Endometrium (tissue), 2 donors: ENCODE measurements around the gene SLC6A8.
"Not testable (repeated sequence)": the region's sequence is repeated elsewhere in the genome, so short reads cannot be mapped to it uniquely, and the experiment has no call there.

Experiments
- FAIRE-seq: peaks from 2 replicates; lab custom pipeline; 2012; peaks lifted over from hg19 to GRCh38; lab: Jason Lieb, UNC
- donor health status: control.
- donor health status: control.

SLC6A8 gene

DNA sequence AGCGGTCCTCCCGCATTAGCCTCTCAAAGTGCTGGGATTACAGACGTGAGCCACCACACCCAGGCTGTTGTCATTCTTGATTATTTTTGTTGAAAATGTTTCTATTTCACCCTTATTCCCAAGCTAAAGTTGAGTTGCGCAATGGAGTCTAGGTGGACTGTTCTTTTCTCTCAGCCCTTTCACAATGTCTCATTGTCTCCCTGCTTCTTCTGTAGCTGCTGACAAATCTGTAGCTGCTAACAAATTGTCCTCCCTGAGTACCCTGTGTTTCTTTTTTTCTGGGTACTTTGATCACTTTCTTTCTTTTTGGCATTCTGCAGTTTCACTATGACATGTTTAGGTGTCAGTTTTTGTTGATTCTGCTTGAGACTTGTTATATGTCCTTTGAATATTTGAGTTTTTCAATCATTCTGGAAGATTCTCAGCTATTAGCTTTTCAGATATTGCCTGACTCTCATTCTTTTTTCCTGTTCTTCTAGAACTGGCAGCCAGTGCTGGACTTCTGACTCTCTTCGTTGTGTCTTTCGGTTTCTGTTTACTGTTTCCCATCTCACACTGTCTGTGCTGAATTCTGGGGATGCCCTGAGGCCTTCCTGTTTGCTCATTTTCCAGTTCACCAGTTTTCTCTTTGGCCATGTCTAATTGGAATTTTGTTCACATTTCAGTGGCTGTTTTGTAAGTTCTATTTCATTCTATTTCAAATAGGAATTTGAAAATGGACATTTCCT is 43.6 kb downstream of the SLC6A8 start:
- FAIRE-seq, result no peak

DNA sequence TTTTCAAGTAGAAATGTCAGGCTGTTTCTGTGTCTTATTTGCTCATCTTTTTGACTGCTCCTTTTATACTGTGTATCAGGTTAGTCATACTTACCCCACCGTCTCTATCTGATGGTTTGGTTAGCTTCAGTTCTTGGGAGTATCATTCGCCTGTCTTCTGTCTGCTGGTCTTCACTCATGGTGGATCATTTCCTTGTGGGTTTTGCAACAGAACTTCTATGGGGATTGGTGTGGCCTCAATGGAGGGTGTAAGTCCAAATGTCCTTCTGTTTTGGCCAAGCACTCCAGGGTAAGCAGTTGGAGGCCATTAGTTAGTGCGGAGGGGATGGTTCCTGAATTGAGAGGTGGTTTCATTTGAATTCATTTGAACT is 44.1 kb downstream of the SLC6A8 start:
- FAIRE-seq, result no peak

DNA sequence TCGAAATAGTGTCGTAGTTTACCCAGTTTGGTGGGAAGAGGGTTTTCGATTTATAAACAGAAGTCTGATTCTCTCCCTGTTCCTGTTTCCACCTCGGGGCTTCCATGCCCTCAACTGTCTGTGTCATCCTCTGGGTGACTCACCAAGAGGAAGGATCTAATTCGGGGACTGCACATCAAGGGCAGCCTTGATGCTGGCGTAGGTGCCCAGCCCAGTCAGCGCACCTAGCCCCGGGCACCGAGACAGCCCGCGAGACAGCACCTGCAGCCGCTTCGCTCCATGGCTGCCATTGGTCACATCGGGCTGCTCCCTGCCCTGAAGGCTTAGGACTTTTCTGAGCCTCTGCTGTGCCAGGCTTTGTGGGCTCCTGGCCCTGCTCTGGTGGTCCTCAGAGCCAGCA is 44.7 kb downstream of the SLC6A8 start:
- no peak for FAIRE-seq

DNA sequence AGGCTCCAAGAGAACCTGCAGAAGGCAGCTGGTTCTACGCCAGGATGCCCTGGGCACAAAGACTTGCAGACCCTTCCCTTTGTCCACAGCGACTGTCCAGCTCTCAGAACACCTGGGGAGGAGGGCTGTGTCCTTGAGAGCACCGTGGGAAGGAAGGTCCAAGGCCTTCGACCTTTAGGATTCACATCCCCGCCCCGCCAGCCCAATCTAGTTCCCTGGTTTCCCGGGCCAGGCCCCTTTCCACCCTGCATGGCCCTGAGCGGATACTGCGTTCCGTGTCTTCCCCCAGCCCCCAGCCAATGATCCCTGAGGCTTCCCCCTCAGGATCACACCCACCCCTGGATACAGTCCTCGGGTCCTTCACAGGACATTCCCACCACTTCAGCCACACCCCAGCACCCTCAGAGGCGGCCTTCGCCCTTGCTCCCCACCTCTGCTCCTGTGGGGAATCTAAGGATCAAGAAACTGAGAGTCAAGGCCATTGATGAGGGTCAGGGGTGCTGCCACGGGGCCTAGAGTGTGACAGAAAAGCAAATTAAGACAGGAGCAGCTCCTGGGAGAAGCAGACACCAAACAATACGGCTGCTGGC is 46.0 kb downstream of the SLC6A8 start:
- FAIRE-seq, result no peak

DNA sequence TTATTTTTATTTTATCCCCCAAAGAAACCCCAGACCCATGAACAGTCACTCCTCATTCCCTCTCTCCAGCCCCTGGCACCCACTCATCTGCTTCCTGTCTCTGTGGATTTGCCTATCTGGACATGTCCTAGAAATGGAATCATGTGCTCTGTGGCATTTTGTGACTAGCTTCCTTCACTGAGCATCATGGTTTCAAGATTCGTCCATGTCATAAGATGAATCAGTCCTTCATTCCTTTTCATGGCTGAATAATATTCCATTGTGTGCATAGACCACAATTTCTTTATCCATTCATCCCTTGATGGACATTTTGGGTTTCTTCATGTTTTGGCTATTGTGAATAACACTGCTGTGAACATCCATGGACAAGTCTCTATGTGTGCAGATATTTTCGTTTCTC is 47.1 kb downstream of the SLC6A8 start:
- no peak for FAIRE-seq

DNA sequence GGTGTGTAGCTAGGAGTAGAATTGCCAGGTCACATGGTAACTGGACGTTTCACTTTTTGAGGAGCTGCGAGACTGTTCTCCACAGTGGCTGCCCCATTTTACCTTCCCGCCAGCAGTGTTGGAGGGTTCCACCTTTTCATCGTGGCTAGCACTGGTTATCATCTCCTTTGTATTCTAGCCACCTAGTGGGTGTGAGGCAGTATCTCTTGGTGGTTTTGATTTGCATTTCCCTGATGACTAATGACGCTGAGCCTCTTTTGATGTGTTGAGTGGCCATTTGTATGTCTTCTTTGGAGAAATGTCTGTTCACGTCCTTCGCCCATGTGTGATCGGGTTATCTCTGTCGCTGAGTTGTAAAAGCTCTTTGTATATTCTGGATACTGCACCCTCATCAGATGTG is 47.5 kb downstream of the SLC6A8 start:
- no peak for FAIRE-seq

DNA sequence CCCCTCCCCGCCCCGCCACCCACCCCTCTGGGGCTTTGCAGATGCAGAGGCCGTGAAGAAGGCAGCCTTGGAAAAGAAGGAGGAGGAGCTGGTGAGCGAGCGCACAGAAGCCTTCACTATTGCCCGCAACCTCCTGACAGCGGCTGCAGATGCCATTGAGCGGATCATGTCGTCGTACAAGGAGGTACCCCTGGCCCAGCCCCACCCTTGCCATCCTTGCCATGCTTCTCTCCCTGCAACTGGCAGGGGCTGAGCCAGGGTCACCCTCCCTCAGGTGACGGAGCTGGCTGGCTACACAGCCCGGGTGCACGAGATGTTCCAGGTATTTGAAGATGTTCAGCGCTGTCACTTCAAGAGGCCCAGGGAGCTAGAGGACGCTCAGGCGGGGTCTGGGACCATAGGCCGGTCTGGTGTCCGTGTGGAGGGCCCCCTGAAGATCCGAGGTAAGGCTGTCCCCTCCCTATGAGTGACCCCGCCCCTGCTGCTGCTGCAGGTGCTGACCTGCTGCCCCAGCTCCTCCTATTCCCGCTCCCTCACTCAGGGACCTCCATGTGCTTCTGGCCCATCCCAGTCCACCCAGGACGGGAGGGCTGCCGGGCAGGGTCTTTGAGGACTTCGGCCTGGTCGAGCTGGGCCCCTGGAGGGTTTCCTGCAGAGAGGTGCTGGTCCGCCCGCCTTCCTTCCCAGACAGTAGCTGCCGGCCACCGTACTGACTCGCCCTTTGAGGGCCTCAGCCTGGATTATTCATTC is 48.5 kb downstream of the SLC6A8 start:
- no peak for FAIRE-seq

DNA sequence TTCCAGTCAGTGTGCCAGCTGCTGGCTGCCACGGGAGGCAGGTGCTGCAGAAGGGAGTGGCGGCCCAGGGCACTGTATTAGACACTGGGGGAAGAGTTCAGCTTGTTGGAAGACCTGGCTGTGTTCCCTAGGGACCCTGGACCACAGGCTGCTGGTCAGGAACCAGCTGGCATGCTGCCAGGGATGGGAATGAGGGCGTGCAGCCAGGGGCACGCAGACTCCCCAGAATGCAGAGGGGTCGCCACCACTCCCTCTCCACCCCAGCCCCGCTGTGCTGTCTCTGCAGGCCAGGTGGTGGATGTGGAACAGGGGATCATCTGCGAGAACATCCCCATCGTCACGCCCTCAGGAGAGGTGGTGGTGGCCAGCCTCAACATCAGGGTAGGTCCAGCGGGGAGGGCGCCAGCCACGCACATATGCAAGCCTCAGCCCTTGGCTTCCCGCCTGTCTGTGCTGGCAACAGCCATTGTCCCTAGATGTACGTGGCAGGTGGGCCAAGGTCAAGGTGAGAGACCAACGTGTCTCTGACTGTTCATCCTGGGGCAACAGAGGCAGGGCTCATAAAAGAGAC is 49.2 kb downstream of the SLC6A8 start:
- FAIRE-seq, result no peak

DNA sequence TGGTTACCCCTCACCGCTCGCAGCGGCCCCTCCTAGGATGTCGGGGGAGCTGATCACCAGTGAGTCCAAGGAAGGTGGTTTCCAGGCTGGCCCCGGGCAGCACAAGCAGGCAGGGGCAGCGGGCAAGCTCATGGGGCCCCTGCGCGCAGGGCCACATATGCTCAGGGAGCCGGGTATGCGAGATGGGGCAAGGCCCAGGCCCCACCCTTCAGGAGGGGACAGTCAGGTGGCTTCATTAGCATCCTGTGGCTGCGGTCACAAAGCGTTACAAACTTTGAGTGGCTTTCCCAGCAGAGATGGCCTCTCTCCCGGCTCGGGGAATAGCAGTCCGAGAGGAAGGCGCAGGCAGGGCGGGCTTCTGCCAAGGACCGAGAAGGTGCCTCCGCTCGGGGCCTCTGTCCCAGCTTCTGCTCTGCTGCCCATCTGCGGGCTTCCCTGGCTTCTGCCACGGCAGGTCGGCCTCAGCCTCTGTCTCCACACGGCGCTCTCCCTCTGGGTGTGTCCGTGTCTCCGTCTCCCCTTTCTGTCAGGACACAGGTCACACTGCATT is 50.4 kb downstream of the SLC6A8 start:
- no peak for FAIRE-seq

DNA sequence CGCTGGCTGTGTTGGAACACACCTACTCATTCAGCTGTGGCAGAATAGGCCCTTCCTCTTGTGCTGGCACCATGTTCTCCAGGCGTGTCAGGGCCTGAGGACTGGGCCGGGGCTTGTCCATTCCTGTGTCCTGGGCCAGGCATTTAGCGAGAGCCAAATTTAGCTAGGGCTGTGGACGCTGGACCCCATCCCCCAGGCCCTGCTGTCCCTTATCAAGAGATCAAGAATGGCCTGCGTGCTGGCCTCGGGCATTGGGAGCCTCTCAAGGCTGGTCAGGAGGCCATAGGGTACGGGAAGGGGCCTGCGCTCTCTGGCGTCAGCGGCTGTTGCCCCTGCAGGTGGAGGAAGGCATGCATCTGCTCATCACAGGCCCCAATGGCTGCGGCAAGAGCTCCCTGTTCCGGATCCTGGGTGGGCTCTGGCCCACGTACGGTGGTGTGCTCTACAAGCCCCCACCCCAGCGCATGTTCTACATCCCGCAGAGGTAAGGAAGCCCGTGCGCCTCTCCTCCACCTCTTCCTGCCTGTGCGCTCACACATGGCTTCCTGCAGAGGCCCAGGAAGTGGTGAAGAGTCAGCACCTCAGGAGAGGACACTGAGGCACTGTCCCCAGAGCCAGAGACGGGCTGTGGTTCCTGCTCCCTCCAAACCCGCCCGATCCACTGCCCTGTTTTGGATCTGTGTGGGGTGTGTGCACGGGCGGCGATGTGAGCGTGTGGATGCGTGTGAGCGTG is 52.2 kb downstream of the SLC6A8 start:
- no peak for FAIRE-seq

DNA sequence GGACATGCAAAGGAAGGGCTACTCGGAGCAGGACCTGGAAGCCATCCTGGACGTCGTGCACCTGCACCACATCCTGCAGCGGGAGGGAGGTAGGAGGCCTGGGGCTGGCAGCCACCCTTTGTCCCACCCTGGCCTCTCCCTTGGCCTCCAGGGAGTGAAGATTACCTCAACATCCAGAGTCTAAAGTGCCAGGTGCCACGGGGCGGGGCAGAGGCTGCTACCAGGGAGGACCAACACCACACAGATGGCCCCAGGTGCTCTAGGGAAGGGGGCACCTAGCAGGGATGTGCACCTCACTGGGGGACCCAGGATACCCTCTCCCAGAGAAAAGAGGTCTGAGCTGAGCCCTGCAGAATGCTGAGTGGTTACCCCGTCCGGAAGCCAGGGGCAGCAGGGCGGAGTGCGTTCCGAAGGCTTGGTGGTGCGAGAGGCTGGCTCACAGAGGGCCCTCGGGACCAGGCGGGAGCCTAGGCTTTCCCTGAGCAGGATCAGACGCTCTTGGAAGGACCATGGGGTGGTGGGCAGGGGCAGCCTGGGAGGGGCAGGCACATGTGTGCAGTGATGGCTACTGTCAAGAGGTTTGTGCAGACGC is 53.0 kb downstream of the SLC6A8 start:
- FAIRE-seq, result no peak

DNA sequence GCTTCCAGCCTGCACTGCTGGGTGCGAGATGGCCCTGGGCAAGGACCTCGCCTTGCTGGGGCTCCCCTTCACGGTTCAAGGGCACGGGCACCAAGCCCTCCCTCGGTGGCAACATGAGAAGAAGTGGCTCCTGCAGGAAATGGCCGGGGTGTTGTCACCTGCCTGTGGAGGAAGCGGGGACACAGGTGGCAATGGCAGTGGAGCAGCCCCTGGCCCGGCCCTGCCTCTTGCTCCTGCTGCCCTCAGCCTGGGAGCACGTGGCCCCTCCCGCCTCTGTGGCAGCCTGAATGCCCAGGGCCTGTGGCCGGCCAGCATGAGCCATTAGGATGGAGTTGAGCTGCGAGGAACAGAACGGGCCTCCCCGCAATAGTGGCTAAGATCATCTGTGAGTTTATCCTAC is 53.7 kb downstream of the SLC6A8 start:
- no peak for FAIRE-seq

DNA sequence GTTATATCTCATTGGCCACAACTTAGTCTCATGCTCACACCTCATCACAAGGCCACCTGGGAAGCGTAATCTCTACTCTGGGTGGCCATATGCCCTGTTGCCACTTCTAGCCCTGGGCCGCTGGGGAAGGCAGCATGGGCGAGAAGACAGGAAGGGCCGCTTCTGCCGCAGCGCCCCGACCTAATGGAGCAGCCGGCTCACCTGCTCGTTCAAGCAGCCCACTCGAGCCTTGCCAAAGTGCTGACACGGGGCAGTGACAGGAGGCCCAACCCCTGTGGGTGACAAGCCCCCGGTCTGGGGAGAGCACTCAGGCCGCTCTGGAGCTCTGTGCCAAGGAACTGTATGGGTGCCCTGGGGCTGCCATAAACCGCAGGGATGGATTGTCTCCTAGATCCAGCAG is 54.4 kb downstream of the SLC6A8 start:
- FAIRE-seq, result not testable (repeated sequence)

DNA sequence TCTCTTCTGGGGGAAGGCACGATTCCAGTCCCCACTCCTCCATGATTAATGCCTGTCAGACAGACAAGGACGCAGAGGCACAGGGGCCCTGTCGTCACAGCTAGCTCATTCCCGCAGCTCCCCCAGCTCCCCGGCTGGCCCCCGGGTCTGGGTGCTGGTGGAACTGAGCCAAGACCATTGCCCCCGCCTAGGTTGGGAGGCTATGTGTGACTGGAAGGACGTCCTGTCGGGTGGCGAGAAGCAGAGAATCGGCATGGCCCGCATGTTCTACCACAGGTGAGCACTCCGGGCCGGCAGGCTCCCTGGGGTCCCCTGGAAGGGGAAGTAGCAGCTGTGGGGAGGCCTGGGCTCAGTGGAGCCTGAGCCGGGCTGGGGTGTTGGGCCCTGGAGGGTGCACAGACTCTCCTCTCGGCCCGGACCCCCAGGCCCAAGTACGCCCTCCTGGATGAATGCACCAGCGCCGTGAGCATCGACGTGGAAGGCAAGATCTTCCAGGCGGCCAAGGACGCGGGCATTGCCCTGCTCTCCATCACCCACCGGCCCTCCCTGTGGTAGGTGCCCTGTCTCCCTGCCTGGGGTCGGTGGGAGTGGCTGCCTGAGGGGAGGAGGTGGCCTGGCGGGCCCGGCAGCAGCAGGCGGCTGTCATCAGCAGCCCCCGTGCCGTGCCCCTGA is 55.2 kb downstream of the SLC6A8 start:
- not testable (repeated sequence) for FAIRE-seq

DNA sequence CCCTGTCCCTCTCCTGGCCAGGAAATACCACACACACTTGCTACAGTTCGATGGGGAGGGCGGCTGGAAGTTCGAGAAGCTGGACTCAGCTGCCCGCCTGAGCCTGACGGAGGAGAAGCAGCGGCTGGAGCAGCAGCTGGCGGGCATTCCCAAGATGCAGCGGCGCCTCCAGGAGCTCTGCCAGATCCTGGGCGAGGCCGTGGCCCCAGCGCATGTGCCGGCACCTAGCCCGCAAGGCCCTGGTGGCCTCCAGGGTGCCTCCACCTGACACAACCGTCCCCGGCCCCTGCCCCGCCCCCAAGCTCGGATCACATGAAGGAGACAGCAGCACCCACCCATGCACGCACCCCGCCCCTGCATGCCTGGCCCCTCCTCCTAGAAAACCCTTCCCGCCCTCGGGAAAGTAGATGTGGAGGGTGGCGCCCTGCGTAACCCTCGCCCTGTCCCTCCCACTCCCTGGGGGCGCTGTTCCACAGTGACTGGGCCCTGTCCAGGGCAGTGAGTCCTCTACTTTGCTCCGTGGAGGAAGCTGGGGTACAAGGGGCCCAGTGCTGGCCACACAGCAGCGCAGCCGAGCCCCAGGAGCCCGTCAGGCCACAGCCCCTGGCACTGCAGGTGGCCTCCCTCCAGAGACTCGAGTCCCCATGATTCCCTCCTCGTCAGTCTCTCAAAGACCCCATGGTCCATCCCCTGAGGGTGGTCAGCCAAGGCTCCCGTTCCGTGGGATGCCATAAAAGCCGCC is 55.9 kb downstream of the SLC6A8 start:
- FAIRE-seq, result not testable (repeated sequence)

DNA sequence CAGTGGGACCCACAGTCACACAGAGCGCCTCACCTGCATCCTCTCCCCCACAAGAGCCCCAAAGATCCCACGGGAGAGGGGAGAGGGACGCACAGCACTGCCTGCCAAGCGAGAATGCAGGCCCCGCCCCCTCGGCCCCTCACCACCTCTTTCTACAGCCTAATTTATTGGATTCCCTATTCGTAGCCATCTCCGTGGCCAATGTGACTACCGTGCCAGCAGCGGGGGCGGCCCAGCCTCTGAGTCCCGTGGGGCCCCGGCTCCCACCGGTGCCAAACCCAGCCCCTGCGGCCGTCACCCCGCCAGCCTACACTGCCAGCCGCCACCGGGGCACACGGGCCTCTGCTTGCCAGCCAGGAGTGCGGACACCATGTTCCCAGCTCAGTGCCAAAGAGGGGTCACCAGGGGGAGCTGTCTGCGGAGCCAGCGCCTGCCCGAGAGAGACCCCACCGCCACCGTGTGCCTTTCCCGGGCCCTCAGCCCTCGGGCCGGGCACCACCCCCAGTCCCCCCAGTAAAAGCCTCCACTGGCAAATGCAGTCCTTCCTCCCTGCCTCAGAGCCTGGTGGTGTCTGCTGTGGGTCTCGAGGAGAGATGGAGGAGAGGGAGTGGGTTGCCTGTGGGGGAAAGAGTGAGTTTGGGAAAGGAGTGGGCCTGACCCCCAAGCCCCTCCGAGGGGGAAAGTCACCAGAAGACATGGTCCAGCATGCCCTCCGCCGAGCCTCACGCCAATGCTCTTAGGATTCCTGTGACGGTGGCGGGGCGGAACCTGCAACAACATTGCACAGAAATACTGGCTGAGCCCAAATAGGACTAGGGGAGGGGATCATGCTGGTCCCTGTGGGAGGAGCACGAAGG is 56.7 kb downstream of the SLC6A8 start:
- FAIRE-seq, result no peak

DNA sequence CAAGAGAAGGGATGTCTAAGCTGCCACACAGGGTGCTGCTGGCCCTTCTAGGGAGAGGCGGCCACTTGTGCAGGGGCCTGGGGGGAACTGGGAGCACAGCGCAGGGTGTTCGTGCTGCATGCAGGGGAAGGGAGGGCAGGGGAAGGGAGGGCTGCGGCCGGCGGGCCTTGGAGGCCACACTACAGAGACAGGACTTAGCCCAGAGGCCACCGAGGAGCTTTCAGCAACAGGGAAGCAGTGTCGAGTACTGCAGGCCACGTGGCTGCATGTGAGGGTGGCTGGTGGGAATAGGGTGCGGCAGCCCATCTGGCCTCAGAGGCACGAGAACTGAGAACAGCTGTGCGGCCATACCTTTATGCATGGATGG is 57.3 kb downstream of the SLC6A8 start:
- not testable (repeated sequence) for FAIRE-seq
